GM13977 (cell line): Measurements from ENCODE around the gene RAB20.

ENCODE experiments used
- DNase-seq: peaks from one replicate; pipeline ENCODE4 v3.0.0; 2012; ENCODE audit warnings: low spot score
- in situ Hi-C: fragments of 300-500 bp; cut with MboI; formaldehyde crosslinking; loops from one replicate; pipeline ENCODE4 v1.12.0; 2022; ENCODE audit warnings: low sequenced_read_pairs, low pct_unique_long_range_greater_than_20kb, mixed read lengths, inconsistent platforms; ENCODE audit not compliant: unreplicated experiment
- TF ChIP-seq, protein P1 (sequence below): IDR thresholded peaks from 2 replicates; pipeline ENCODE4 v1.5.1; 2012; ENCODE audit warnings: mild to moderate bottlenecking, control low read depth; ENCODE audit not compliant: insufficient read depth; ENCODE audit errors: extremely low read depth, missing control alignments

Gene RAB20

DNA sequence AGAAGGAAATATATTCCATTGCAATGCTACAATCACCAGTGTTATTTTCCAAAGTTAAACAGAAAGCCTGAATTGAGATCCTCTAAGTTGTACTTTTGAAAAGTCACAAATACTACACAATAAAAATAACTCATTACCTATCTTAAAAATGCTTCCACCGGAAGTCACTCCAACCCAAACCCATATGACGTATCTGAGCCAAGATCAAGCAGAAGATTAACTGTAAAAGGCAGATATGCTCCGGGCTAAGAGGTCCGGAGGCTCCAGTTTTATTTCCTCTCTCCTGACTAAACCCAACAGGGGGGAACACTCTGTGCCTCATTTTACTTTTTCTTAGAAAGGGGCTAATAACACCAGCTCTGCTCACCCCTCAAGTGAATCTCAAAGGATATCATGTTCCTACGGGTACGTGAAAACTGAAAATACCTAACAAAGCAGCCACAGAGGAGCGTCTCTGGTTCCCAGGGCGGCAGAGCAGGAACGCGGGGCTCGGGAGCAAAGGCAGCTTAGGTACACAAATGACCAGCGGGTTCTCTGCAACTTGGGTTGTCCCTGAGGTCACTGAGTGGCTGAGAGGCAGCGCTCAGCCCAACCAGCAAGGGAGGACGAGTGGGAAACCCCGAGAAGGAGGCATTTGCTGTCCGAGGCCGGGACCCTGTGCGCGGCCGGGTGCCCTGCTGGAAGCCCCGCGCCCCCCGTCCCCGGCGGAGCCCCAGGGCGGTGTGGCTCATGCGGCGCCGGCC lies 750 bp downstream of the RAB20 start:
- TF ChIP-seq, protein P1, sequence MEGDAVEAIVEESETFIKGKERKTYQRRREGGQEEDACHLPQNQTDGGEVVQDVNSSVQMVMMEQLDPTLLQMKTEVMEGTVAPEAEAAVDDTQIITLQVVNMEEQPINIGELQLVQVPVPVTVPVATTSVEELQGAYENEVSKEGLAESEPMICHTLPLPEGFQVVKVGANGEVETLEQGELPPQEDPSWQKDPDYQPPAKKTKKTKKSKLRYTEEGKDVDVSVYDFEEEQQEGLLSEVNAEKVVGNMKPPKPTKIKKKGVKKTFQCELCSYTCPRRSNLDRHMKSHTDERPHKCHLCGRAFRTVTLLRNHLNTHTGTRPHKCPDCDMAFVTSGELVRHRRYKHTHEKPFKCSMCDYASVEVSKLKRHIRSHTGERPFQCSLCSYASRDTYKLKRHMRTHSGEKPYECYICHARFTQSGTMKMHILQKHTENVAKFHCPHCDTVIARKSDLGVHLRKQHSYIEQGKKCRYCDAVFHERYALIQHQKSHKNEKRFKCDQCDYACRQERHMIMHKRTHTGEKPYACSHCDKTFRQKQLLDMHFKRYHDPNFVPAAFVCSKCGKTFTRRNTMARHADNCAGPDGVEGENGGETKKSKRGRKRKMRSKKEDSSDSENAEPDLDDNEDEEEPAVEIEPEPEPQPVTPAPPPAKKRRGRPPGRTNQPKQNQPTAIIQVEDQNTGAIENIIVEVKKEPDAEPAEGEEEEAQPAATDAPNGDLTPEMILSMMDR = no peak
- in situ Hi-C loops = loop anchor here (25.0 kb wide), 1 partner anchor 98 kb away; no protein-coding TSS in a partner anchor
- DNase-seq = peak; percentile 65

DNA sequence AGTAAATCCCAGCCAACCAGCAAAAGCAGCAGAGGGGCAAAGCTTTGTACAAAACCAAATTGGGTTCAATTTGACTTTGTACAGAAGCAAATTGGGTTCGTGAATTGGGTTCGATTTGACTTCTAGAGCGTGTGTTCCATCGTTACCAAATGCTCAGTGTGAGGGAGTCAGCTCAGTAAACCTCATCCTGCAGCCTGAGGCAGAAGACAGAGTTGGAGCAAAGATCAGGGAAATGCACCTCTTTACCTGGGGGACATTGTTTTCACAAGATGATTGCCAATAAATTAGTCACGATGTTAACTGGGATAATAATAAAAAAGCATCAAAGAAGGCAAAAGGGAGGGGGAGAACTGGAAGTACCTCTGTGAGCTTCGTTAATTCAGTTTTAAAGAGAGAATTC lies 1.5 kb downstream of the RAB20 start:
- TF ChIP-seq, protein P1 = no peak
- DNase-seq = no peak
- in situ Hi-C loops = loop anchor here (25.0 kb wide), 1 partner anchor 98 kb away; no protein-coding TSS in a partner anchor

DNA sequence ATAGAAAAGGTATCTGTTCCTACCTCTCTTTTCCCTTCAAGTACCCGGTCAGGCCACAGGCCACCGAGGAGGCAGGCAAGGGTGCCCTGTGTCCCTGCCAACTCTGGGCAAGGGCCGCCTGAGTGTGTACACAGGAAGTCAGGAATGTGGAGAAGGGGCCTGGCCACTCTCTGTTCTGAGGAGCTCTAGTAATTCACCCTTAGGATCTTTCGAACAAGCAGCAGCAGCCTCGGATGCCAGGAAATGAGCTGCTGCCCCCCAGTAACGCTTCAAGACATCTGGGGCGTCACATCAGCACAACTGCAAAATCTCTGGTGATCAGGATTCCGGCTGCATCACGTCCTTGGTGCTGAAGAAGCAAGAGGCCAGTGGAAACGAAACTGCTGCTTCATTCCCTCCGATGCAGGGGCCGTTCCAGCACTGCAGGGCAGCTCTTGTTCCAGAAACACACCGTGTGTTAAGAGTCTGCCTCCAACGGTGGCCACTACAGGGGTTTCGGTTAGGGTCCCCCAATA lies 2.0 kb downstream of the RAB20 start:
- in situ Hi-C loops = loop anchor here (25.0 kb wide), 1 partner anchor 97 kb away; no protein-coding TSS in a partner anchor
- TF ChIP-seq, protein P1 = no peak
- no peak for DNase-seq

DNA sequence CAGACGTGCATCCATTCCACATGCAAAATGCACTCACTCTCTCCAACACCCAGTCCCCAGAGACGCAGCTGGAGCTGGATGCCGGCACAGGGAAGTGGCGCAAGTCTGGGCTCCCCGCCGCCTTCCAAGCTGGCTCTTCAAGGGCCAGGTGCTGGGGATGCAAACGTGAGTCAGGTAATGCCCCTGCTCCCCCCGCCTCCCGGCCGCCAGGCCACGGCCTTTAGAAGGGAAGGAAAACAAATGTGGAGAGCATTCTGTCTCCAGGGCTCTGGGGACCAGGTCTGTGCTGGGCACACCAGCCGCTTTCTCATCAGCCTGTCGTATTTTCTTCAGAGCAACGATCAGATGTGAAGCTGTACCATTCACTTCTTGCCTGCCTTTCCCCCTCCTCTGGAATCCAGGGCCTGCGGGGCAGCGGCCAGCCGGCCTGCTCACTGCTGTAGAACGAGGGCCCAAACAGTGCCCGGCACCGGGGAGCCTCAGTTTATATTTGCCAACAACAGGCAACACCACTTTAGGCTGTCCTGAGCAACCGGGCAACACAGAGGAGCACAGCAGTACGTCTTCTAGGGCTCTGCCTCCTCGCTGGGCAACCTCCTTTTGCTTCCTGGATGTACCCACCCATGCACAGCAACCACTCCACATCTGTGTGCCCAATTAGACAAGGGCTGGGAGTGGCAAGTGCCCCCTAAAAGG lies 3.8 kb downstream of the RAB20 start:
- TF ChIP-seq, protein P1 = no peak
- no peak for DNase-seq
- in situ Hi-C loops = loop anchor here (25.0 kb wide), 1 partner anchor 95 kb away; no protein-coding TSS in a partner anchor

DNA sequence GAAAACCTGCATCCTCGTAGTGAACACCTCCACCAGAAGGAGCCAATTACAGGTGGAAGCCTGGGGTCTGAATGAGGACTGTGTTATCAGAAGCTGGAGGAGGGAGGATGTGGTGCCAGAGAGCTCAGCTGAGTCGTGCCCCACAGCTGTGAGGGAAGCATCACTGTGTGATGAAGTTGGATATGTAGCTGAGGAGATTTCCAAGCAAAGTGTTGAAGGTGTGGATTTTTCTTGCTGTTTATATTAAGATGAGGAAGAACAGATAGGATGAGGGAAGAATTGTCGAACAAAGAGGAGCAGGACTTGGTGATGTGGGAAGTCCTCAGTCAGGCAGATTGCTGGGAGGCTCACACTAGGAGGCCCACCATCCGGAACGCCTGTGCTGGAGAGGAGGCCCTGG lies 4.4 kb downstream of the RAB20 start:
- TF ChIP-seq, protein P1 = no peak
- in situ Hi-C loops = loop anchor here (25.0 kb wide), 1 partner anchor 95 kb away; no protein-coding TSS in a partner anchor
- no peak for DNase-seq

DNA sequence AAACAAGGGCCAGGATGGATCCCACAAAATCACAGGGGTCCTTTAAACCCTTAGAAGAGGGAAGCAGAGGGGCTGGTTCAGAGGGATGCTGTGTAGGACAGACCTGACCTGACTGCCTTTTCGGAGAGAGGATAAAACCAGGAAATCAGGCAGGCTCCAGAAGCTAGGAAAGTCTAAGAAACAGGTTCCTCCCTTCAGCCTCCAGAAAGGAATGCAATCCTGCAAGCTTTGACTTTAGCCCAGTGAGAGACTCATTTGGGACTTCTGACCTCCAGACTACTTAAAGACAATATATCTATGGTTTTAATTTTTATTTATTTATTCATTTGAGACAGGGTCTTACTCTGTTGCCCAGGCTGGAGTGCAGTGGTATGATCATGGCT lies 5.3 kb downstream of the RAB20 start:
- no peak for DNase-seq
- TF ChIP-seq, protein P1 = no peak
- in situ Hi-C loops = loop anchor here (25.0 kb wide), 1 partner anchor 94 kb away; no protein-coding TSS in a partner anchor
